Ecto neural progenitor cell (in vitro differentiated cells): ENCODE measurements around the gene ANKAR.
"Not testable (repeated sequence)": the region's sequence is repeated elsewhere in the genome, so short reads cannot be mapped to it uniquely, and the experiment has no call there.

Experiments
- DNase-seq: peaks from one replicate; pipeline ENCODE4 v3.0.0-alpha.2; 2018; ENCODE audit warnings: low spot score

The ANKAR gene

GRCh38 chr2:189660803-189661147 is 13.7 kb upstream of the ANKAR start:
- no peak for DNase-seq

- peak; percentile 99 for DNase-seq
These were observed 13.1 kb upstream of the ANKAR start, which contains the start of gene ASNSD1 for GRCh38 chr2:189661148-189661956. Gene ASNSD1, plus strand, starts transcription at chr2:189661459. Its CDS starts 4,674 bp downstream, at chr2:189666133.

- no peak for DNase-seq
These were observed 12.5 kb upstream of the ANKAR start for GRCh38 chr2:189661957-189662321.

GRCh38 chr2:189662669-189663226 is 11.7 kb upstream of the ANKAR start:
- DNase-seq = no peak

- not testable (repeated sequence) for DNase-seq
These were observed 11.2 kb upstream of the ANKAR start for GRCh38 chr2:189663319-189663718.

- no peak for DNase-seq
These were observed 4.6 kb upstream of the ANKAR start for GRCh38 chr2:189669913-189670312.

GRCh38 chr2:189673661-189674373 is 653 bp upstream of the ANKAR start:
- no peak for DNase-seq

- no peak for DNase-seq
These were observed 2.0 kb downstream of the ANKAR start for GRCh38 chr2:189676471-189676870.

GRCh38 chr2:189679226-189679625 is 4.8 kb downstream of the ANKAR start:
- no peak for DNase-seq

- no peak for DNase-seq
These were observed 6.7 kb downstream of the ANKAR start for GRCh38 chr2:189681203-189681602.

- no peak for DNase-seq
These were observed 7.4 kb downstream of the ANKAR start for GRCh38 chr2:189681903-189682302.

- no peak for DNase-seq
These were observed 8.9 kb downstream of the ANKAR start for GRCh38 chr2:189683348-189683747.

- no peak for DNase-seq
These were observed 10.3 kb downstream of the ANKAR start for GRCh38 chr2:189684811-189685210.

- no peak for DNase-seq
These were observed 11.2 kb downstream of the ANKAR start for GRCh38 chr2:189685540-189686229.

GRCh38 chr2:189687796-189688195 is 13.3 kb downstream of the ANKAR start:
- not testable (repeated sequence) for DNase-seq

- DNase-seq = no peak
These were observed 21.8 kb downstream of the ANKAR start for GRCh38 chr2:189696223-189696622.

GRCh38 chr2:189698020-189698887 is 23.8 kb downstream of the ANKAR start:
- no peak for DNase-seq

GRCh38 chr2:189700681-189701080 is 26.2 kb downstream of the ANKAR start:
- DNase-seq = no peak

GRCh38 chr2:189702071-189702470 is 27.6 kb downstream of the ANKAR start:
- DNase-seq = no peak

GRCh38 chr2:189709501-189710221 is 35.2 kb downstream of the ANKAR start:
- DNase-seq = no peak

GRCh38 chr2:189717593-189717992 is 43.1 kb downstream of the ANKAR start:
- not testable (repeated sequence) for DNase-seq
